Motor neuron (in vitro differentiated cells): ENCODE measurements around the gene LOC128125822.

Experiments used
- ATAC-seq, 8 experiments: fragments of 200-7000 bp; cut with Tn5 transposase; replicated peaks in 6 of 8; 2 replicates each; pipeline ENCODE4 v1.8.0; 2021; ENCODE audit warnings: mild to moderate bottlenecking in 8 of 8, moderate library complexity in 8 of 8
- H3K27ac ChIP-seq, 2 donors: fragments of 250-450 bp; sonication (Bioruptor Pico); 2 replicates each; pipeline ENCODE4 v1.9.0; 2021; ENCODE audit warnings: antibody characterized with exemption in 2 of 2, mild to moderate bottlenecking in 2 of 2, moderate library complexity in 1 of 2
- H3K4me1 ChIP-seq, 2 donors: fragments of 250-450 bp; sonication (Bioruptor Pico); replicated peaks in 1 of 2; 2 replicates each; pipeline ENCODE4 v1.6.1; 2021; ENCODE audit warnings: antibody characterized with exemption in 2 of 2, mild to moderate bottlenecking in 2 of 2, moderate library complexity in 1 of 2
- H3K4me3 ChIP-seq, 5 donors: fragments of 250-450 bp; sonication (Bioruptor Pico); 2 replicates each; pipeline ENCODE4 v1.9.0; 2021; ENCODE audit warnings: antibody characterized with exemption in 5 of 5, mild to moderate bottlenecking in 5 of 5, moderate library complexity in 4 of 5
- whole genome bisulfite sequencing, 10 experiments: fragments of 450-650 bp; shearing (Covaris generic); methylation state at CpG; one replicate each; pipeline ENCODE4 v1.0.0; 2022; 5-methylcytosine and 5-hydroxymethylcytosine counted together
- in situ Hi-C, 9 experiments: fragments of 400-800 bp; cut with MboI; loops; one replicate each; pipeline ENCODE4 v1.15.0; 2021; ENCODE audit warnings: low sequenced_read_pairs in 9 of 9, low pct_unique_long_range_greater_than_20kb in 2 of 9; ENCODE audit not compliant: unreplicated experiment in 9 of 9

The LOC128125822 gene

GRCh38 chr6:63537959-63538300 is 34.4 kb upstream of the LOC128125822 start:
- no peak overlapping the region for H3K27ac ChIP-seq
- no peak for ATAC-seq
- no peak overlapping the region for H3K4me3 ChIP-seq
- no peaks in the 10 kb centered on the region for H3K4me1 ChIP-seq
- in situ Hi-C loops: no loop called here

GRCh38 chr6:63538550-63538949 is 33.7 kb upstream of the LOC128125822 start:
- WGBS, 10 experiments: 27 to 100% (median 86%) methylated on average over 1 of the region's 1 CpG; no CpG with 5 or more reads in 3 of the 10 experiments
- in situ Hi-C loops: no loop called here
- Histone ChIP-seq H3K4me1 (no peaks in the 10 kb centered on the region), H3K4me3 (no peak overlapping the region), H3K27ac (no peak overlapping the region)
- ATAC-seq: no peak

GRCh38 chr6:63543001-63543400 is 29.3 kb upstream of the LOC128125822 start:
- in situ Hi-C loops: no loop called here
- Histone ChIP-seq H3K4me1 (peaks cover 0 to 8% of the 10 kb centered on the region in 2 donors), H3K4me3 (no peak overlapping the region), H3K27ac (no peak overlapping the region)
- 0 to 89% (median 43%) methylated on average over 1 of the region's 1 CpG; no CpG with 5 or more reads in 2 of the 10 experiments for WGBS, 10 experiments
- ATAC-seq: no peak

GRCh38 chr6:63543982-63544381 is 28.3 kb upstream of the LOC128125822 start:
- WGBS, 10 experiments: 0 to 100% (median 67%) methylated on average over 1 to 3 of the region's 3 CpGs
- Histone ChIP-seq H3K27ac (no peak overlapping the region), H3K4me1 (peaks cover 0 to 8% of the 10 kb centered on the region in 2 donors), H3K4me3 (no peak overlapping the region)
- no peak for ATAC-seq
- in situ Hi-C loops: no loop called here

GRCh38 chr6:63546236-63546635 is 26.0 kb upstream of the LOC128125822 start:
- in situ Hi-C loops: no loop called here
- WGBS, 10 experiments: 45 to 100% (median 91%) methylated on average over 1 to 6 of the region's 6 CpGs; no CpG with 5 or more reads in 3 of the 10 experiments

GRCh38 chr6:63546697-63547096 is 25.6 kb upstream of the LOC128125822 start:
- peaks cover 0 to 8% of the 10 kb centered on the region in 2 donors for H3K4me1 ChIP-seq
- ATAC-seq: no peak
- H3K27ac ChIP-seq: no peak overlapping the region
- in situ Hi-C loops: no loop called here
- WGBS, 10 experiments: 0 to 100% (median 83%) methylated on average over 1 of the region's 1 CpG; no CpG with 5 or more reads in 3 of the 10 experiments
- H3K4me3 ChIP-seq: no peak overlapping the region

More at GRCh38 chr6:63546236-63546635, 26.0 kb upstream of the LOC128125822 start:
- H3K4me1 ChIP-seq: peaks cover 0 to 8% of the 10 kb centered on the region in 2 donors
- H3K27ac ChIP-seq: no peak overlapping the region
- no peak for ATAC-seq
- H3K4me3 ChIP-seq: no peak overlapping the region

GRCh38 chr6:63549076-63549475 is 23.2 kb upstream of the LOC128125822 start:
- 40 to 100% (median 77%) methylated on average over 1 to 4 of the region's 5 CpGs; no CpG with 5 or more reads in 2 of the 10 experiments for WGBS, 10 experiments
- Histone ChIP-seq H3K27ac (no peak overlapping the region), H3K4me3 (no peak overlapping the region), H3K4me1 (peaks cover 0 to 4% of the 10 kb centered on the region in 2 donors)
- ATAC-seq: no peak
- in situ Hi-C loops: no loop called here

- no peak overlapping the region for H3K27ac ChIP-seq
- in situ Hi-C loops: loop anchor here in 1 of 9 experiments (25.0 kb wide), 1 partner anchor 166 kb away; no protein-coding TSS in a partner anchor
- no peak for ATAC-seq
- no peak overlapping the region for H3K4me3 ChIP-seq
- no peaks in the 10 kb centered on the region for H3K4me1 ChIP-seq
- WGBS, 10 experiments: 17 to 100% (median 92%) methylated on average over 1 to 3 of the region's 3 CpGs
These were observed 19.1 kb upstream of the LOC128125822 start for GRCh38 chr6:63553208-63553607.

- Histone ChIP-seq H3K4me1 (no peaks in the 10 kb centered on the region), H3K4me3 (no peak overlapping the region), H3K27ac (no peak overlapping the region)
- 0 to 90% (median 50%) methylated on average over 1 of the region's 1 CpG for WGBS, 10 experiments
- peak in 1 of 8 experiments; percentile 75 for ATAC-seq
- in situ Hi-C loops: loop anchor here in 1 of 9 experiments (25.0 kb wide), 1 partner anchor 167 kb away; no protein-coding TSS in a partner anchor
These were observed 18.4 kb upstream of the LOC128125822 start for GRCh38 chr6:63553900-63554299.

- ATAC-seq: no peak
- H3K27ac ChIP-seq: no peak overlapping the region
- in situ Hi-C loops: loop anchor here in 1 of 9 experiments (25.0 kb wide), 1 partner anchor 167 kb away; no protein-coding TSS in a partner anchor
- 40 to 100% (median 90%) methylated on average over 1 of the region's 1 CpG; no CpG with 5 or more reads in 3 of the 10 experiments for WGBS, 10 experiments
- H3K4me3 ChIP-seq: no peak overlapping the region
- no peaks in the 10 kb centered on the region for H3K4me1 ChIP-seq
These were observed 17.5 kb upstream of the LOC128125822 start for GRCh38 chr6:63554782-63555181.

GRCh38 chr6:63556369-63556768 is 15.9 kb upstream of the LOC128125822 start:
- H3K4me3 ChIP-seq: no peak overlapping the region
- no peak overlapping the region for H3K27ac ChIP-seq
- H3K4me1 ChIP-seq: no peaks in the 10 kb centered on the region
- 41 to 95% (median 83%) methylated on average over 1 to 4 of the region's 4 CpGs; no CpG with 5 or more reads in 1 of the 10 experiments for WGBS, 10 experiments
- no peak for ATAC-seq
- in situ Hi-C loops: loop anchor here in 1 of 9 experiments (25.0 kb wide), 1 partner anchor 169 kb away; no protein-coding TSS in a partner anchor

GRCh38 chr6:63558278-63558677 is 14.0 kb upstream of the LOC128125822 start:
- no peak overlapping the region for H3K4me3 ChIP-seq
- in situ Hi-C loops: loop anchor here in 1 of 9 experiments (25.0 kb wide), 1 partner anchor 171 kb away; no protein-coding TSS in a partner anchor
- ATAC-seq: no peak
- H3K4me1 ChIP-seq: no peaks in the 10 kb centered on the region
- H3K27ac ChIP-seq: no peak overlapping the region

- ATAC-seq: peak in 1 of 8 experiments; percentile 28
- Histone ChIP-seq H3K4me3 (no peak overlapping the region), H3K4me1 (peaks cover 0 to 6% of the 10 kb centered on the region in 2 donors), H3K27ac (no peak overlapping the region)
- in situ Hi-C loops: loop anchor here in 1 of 9 experiments (25.0 kb wide), 1 partner anchor 174 kb away; no protein-coding TSS in a partner anchor
- WGBS, 10 experiments: 0 to 100% (median 67%) methylated on average over 1 of the region's 1 CpG; no CpG with 5 or more reads in 3 of the 10 experiments
These were observed 11.4 kb upstream of the LOC128125822 start for GRCh38 chr6:63560801-63561287.

- no peak for ATAC-seq
- Histone ChIP-seq H3K4me1 (peaks cover 0 to 6% of the 10 kb centered on the region in 2 donors), H3K4me3 (no peak overlapping the region), H3K27ac (no peak overlapping the region)
- 0 to 100% (median 60%) methylated on average over 1 to 2 of the region's 2 CpGs; no CpG with 5 or more reads in 1 of the 10 experiments for WGBS, 10 experiments
- in situ Hi-C loops: loop anchor here in 1 of 9 experiments (25.0 kb wide), 1 partner anchor 174 kb away; no protein-coding TSS in a partner anchor
These were observed 11.0 kb upstream of the LOC128125822 start for GRCh38 chr6:63561288-63561687.
